GM11168 (cell line): ENCODE measurements around the gene AXDND1.
"Not testable (repeated sequence)": the region's sequence is repeated elsewhere in the genome, so short reads cannot be mapped to it uniquely, and the experiment has no call there.

Experiments
- in situ Hi-C: fragments of 300-500 bp; cut with MboI; formaldehyde crosslinking; loops from one replicate; pipeline ENCODE4 v1.12.0; 2022; ENCODE audit warnings: low sequenced_read_pairs; ENCODE audit not compliant: unreplicated experiment

AXDND1 gene

GRCh38 chr1:179445593-179445992 is 79.8 kb downstream of the AXDND1 start:
- in situ Hi-C loops = no loop called here

GRCh38 chr1:179447489-179447888 is 81.7 kb downstream of the AXDND1 start:
- in situ Hi-C loops = no loop called here

GRCh38 chr1:179448437-179449149 is 82.8 kb downstream of the AXDND1 start:
- in situ Hi-C loops = no loop called here

- in situ Hi-C loops = not testable (repeated sequence)
Measured at GRCh38 chr1:179459606-179460206, 93.9 kb downstream of the AXDND1 start.

- in situ Hi-C loops = not testable (repeated sequence)
Measured at GRCh38 chr1:179465661-179466060, 99.9 kb downstream of the AXDND1 start.

- in situ Hi-C loops = no loop called here
Measured at GRCh38 chr1:179474713-179475112, 108.9 kb downstream of the AXDND1 start.

GRCh38 chr1:179476484-179476883 is 110.7 kb downstream of the AXDND1 start:
- in situ Hi-C loops = no loop called here

- in situ Hi-C loops = no loop called here
Measured at GRCh38 chr1:179478370-179478769, 112.6 kb downstream of the AXDND1 start.

- in situ Hi-C loops = no loop called here
Measured at GRCh38 chr1:179490611-179491010, 124.8 kb downstream of the AXDND1 start.

- in situ Hi-C loops = no loop called here
Measured at GRCh38 chr1:179493323-179493722, 127.6 kb downstream of the AXDND1 start.

GRCh38 chr1:179506199-179506598 is 140.4 kb downstream of the AXDND1 start:
- in situ Hi-C loops = no loop called here

- in situ Hi-C loops = no loop called here
Measured at GRCh38 chr1:179509384-179509783, 143.6 kb downstream of the AXDND1 start.

- in situ Hi-C loops = no loop called here
Measured at GRCh38 chr1:179510038-179510437, 144.3 kb downstream of the AXDND1 start.

GRCh38 chr1:179516976-179517705 is 151.4 kb downstream of the AXDND1 start:
- in situ Hi-C loops = no loop called here

GRCh38 chr1:179518544-179518943 is 152.8 kb downstream of the AXDND1 start:
- in situ Hi-C loops = not testable (repeated sequence)

- in situ Hi-C loops = no loop called here
Measured at GRCh38 chr1:179529482-179530195, 163.9 kb downstream of the AXDND1 start.

- in situ Hi-C loops = no loop called here
Measured at GRCh38 chr1:179530352-179530751, 164.6 kb downstream of the AXDND1 start.

- in situ Hi-C loops = no loop called here
Measured at GRCh38 chr1:179541774-179542173, 176.0 kb downstream of the AXDND1 start.

- in situ Hi-C loops = no loop called here
Measured at GRCh38 chr1:179545321-179545720, 179.6 kb downstream of the AXDND1 start.

- in situ Hi-C loops = no loop called here
Measured at GRCh38 chr1:179547021-179547535, 181.3 kb downstream of the AXDND1 start.
